ENCODE data around the gene SAXO2. TPM values are rescaled to one million over a fixed set of nuclear protein-coding genes. Genes with fewer than 3 reads are reported as not detected.
"Not testable (repeated sequence)": the region's sequence is repeated elsewhere in the genome, so short reads cannot be mapped to it uniquely, and the experiment has no call there.

Gene SAXO2, protein sequence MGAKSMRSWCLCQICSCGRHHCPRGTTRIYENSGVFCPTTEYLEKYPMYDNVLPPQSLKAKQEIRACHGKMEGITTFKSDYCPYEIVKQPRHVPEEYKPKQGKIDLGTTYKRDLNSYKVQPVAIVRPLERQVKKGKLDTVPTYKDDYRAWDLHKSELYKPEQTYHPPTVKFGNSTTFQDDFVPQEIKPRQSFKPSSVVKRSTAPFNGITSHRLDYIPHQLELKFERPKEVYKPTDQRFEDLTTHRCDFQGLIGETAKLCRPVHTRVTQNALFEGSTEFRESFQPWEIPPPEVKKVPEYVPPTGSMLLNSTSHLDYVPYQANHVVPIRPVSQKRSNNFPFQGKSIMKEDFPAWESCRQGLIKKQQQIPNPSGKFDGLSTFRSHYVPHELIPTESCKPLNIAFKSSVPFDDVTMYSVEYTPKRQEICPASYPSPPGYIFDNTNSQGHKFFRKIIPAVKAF
- 10 to 100 TPM; 13.9 to 14.3 TPM for total RNA-seq

DNA sequence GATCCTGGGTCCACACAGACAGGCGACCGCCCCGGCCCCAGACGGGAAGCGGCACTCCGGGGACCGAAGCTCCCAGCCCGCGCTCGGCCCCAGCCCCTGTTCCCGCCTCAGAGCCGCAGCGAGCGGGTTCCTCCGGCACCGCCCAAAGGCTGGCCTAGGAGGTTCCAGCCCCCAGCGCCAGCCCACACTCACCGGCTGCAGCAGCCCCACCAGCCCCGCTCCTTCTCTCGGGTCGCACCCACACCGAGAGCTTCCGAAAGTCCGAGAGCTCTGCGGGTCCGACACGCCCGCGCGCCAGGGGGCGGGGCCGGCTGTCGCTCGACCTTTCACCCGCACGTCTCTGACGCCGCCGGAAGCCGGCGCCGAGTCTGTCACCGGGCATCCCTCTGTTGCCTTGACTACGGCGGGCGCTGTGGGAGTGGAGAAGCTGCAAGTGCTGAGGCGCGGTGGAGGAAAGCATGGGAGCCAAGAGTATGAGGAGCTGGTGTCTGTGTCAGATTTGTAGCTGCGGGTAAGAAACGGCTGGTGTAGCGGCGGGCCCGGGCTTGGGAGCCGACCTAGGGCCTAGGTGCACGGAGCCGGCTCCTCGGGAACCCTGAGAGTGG, at the start of gene SAXO2, which contains the start of gene EFL1:
TSS of gene SAXO2 (plus strand) at position 397 of the 605 bp plus-strand sequence. CDS start at position 459, 62 bp downstream.
TSS of gene EFL1 (minus strand) at position 313 of the 605 bp plus-strand sequence. CDS start 956 bp downstream, outside the sequence.
- Mint-ChIP-seq H3K4me3 (peak within 1 kb of the TSS; percentile 96), H3K27ac (peak within 1 kb of the TSS; percentile 86), H3K9me3 (no peaks in the 10 kb centered on the region), H3K4me1 (peaks cover 44% of the 10 kb centered on the region), H3K36me3 (ENCODE audit: low read depth) (peaks cover 24% of the 10 kb centered on the region), H3K27me3 (no peaks in the 10 kb centered on the region)
- ChIA-PET POLR2A (no interaction called here), CTCF (interaction anchor here (1.4 kb wide), 2 partner anchors 14 to 18 kb away, joined by 3 read pairs; no protein-coding TSS in a partner anchor)
- DNase-seq, result peak; percentile 91

DNA sequence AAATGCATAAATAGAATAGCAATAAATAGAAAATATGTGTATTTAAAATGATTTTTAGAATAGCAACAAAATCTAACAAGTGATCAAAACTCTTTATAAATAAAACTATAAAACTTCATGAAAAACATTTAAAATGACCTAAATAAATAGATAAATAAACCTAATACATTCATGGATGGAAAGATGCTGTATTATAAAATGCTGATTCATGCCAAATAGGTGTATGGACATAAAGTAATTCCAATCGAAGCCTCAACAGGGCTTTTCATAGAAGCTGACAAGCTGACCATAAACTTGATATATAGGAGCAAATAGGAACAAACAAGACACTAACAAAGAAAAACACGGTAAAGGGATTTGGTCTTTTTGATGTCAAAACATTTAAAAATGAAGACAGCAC, 46.5 kb upstream of the SAXO2 start:
- H3K4me1 Mint-ChIP-seq, H3K27me3 Mint-ChIP-seq, H3K4me3 Mint-ChIP-seq, CTCF ChIA-PET, H3K9me3 Mint-ChIP-seq, POLR2A ChIA-PET, H3K27ac Mint-ChIP-seq, DNase-seq: not testable (repeated sequence)
- peaks cover 39% of the 10 kb centered on the region for H3K36me3 Mint-ChIP-seq (ENCODE audit: low read depth)

DNA sequence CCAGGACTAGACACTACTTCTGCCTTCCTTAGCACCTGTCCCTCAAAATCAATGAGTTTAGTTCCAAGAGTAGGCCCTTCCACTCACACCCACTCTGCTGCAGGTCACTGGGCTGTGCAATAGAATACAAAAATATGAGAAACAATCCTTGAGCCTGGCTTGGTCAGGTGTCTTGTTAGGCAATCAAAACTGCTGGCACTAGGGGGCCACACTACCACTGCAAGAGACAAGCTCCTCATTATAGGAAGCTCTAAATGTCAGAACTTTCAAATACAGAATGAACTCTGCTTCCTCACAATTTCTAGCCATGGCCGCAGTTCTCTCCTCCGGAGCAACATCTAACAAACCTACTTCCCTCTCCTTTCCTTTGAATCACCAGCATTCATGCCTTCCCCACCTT, 41.1 kb upstream of the SAXO2 start:
- not testable (repeated sequence) for H3K27ac Mint-ChIP-seq

DNA sequence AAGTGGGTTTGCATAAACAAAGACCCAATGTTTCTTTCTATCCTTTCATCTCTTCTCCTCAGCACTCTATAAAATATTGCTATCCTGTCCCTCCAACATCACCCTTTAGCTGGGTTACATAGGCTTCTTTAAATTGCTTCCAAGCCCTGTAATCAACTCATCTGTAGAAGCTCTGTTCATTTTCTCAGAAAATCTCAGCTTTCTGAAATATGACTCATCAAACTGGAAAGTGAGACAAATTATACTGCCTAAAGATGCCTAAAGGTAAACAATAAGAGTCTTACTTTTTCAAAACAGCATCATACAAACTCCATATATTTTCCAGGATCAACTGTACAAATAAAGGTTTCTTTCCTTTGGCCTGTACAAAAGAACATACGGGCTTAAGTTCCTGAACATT, 33.9 kb upstream of the SAXO2 start:
- H3K4me1 Mint-ChIP-seq, result peaks cover 21% of the 10 kb centered on the region
- H3K4me3 Mint-ChIP-seq, result no peak overlapping the region
- H3K36me3 Mint-ChIP-seq (ENCODE audit: low read depth), result peaks cover 48% of the 10 kb centered on the region
- H3K27ac Mint-ChIP-seq, result no peak overlapping the region
- POLR2A ChIA-PET, result no interaction called here
- CTCF ChIA-PET, result no interaction called here
- DNase-seq, result no peak
- no peaks in the 10 kb centered on the region for H3K27me3 Mint-ChIP-seq
- H3K9me3 Mint-ChIP-seq, result no peaks in the 10 kb centered on the region

More for the DNA sequence above, 41.1 kb upstream of the SAXO2 start:
- H3K4me1 Mint-ChIP-seq, H3K9me3 Mint-ChIP-seq, CTCF ChIA-PET, H3K27me3 Mint-ChIP-seq, H3K4me3 Mint-ChIP-seq, POLR2A ChIA-PET: not testable (repeated sequence)
- peak; percentile 49 for DNase-seq
- peaks cover 28% of the 10 kb centered on the region for H3K36me3 Mint-ChIP-seq (ENCODE audit: low read depth)

DNA sequence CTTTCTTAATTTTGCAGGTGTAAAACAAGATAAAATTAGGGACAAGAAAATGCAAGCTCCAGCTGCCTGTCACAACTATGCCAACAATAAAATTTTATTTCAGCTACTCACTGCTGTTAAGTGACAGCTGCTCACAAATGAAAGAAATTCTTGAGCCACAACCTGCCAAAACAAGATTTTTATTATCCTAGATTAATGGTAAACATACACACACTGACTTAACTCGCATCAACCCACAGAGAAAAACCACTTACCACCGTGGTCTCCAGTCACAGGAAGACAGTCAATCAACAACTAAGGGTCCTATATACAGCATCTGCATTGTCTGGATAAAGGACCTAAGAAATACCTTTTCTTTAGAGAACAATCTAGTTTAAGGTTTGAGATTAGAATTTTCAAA, 31.4 kb upstream of the SAXO2 start:
- H3K27me3 Mint-ChIP-seq, result no peaks in the 10 kb centered on the region
- CTCF ChIA-PET, result no interaction called here
- no peak overlapping the region for H3K27ac Mint-ChIP-seq
- H3K9me3 Mint-ChIP-seq, result no peaks in the 10 kb centered on the region
- H3K36me3 Mint-ChIP-seq (ENCODE audit: low read depth), result peaks cover 47% of the 10 kb centered on the region
- H3K4me1 Mint-ChIP-seq, result peaks cover 19% of the 10 kb centered on the region
- no peak for DNase-seq
- no peak overlapping the region for H3K4me3 Mint-ChIP-seq
- POLR2A ChIA-PET, result no interaction called here

DNA sequence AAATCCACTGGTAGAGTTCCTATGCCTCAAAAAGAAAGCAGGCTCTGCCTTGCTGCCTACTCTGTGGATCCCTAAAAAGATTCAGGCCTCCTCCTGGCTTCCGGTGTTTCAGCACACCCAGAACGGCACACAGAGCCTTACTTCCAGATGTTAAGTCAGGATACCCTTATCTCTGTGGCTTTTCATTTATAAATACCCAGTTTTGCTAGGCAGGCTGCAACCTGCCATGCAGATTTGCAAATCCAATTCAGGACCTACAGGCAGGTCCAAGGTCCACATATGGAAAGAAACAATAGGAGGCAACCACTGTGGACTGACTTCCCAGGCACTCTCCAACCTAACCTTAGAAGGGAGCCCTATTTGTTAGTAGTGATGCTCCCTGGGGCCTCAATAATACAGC, 30.8 kb upstream of the SAXO2 start:
- no peaks in the 10 kb centered on the region for H3K27me3 Mint-ChIP-seq
- ChIA-PET CTCF (no interaction called here), POLR2A (no interaction called here)
- H3K27ac Mint-ChIP-seq, result no peak overlapping the region
- peaks cover 46% of the 10 kb centered on the region for H3K36me3 Mint-ChIP-seq (ENCODE audit: low read depth)
- H3K9me3 Mint-ChIP-seq, result no peaks in the 10 kb centered on the region
- H3K4me3 Mint-ChIP-seq, result no peak overlapping the region
- DNase-seq, result no peak
- H3K4me1 Mint-ChIP-seq, result peaks cover 19% of the 10 kb centered on the region

DNA sequence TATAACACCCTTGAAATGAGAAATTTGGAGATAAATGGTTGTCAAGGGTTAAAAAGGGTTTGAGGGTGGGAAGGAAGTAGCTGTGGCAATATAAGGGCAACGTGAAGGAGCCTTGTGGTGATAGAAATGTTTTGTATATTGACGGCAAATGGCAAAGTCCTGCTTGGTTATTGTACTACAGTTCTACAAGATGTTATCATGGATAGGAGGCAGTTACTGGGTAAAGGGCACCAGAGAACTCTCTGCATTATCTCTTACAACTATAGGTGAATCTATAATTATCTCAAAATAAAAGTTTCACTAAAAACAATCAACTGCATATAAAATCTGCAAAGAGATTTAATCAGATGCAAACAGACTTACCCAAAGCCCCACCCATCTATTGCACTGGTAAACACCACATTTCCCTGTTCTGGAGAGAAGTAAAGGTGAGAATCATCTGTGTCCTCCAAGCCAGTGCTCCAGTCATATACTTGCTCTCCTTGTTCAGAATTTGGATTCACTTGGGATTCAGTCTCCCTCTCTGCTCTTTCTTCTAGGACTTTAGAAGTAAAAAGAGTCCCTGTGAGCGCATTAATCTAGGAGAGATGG, 24.6 kb upstream of the SAXO2 start:
- POLR2A ChIA-PET, H3K27me3 Mint-ChIP-seq, DNase-seq: not testable (repeated sequence)

DNA sequence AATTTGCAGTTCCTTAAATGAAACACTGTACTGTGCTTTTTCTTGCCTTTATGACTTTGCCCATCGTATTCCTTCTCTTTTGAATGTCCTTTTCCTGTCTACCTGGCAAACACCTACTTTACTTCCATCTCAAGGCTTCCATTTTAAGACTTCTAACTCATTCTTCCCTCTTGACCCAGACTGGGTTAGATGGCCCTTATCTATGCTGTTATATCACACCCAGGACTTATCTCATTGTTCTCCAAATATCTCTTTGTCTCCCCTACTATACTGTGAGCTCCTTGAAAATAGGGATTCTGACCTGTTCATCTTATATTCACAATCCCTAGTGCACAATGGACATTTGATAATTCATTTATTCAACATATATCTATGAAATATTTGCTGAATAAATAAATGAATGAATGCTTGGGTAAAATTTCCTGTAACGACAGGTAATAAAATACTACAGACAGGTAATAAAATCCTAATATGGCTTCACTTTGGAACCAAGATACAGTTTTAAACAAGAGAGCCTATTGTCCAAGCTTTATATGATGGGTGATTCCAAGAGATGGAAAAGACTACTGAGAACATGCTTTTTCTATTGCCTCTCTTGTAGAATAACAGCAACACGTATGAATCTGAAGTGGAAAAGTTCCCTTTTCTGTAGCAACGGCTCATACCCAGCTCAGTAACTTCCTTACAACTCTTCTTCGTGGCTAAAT, 22.8 kb upstream of the SAXO2 start:
- ChIA-PET POLR2A (no interaction called here), CTCF (no interaction called here)
- Mint-ChIP-seq H3K4me1 (peaks cover 24% of the 10 kb centered on the region), H3K4me3 (no peak overlapping the region), H3K27ac (no peak overlapping the region), H3K27me3 (no peaks in the 10 kb centered on the region), H3K36me3 (ENCODE audit: low read depth) (peaks cover 37% of the 10 kb centered on the region), H3K9me3 (no peaks in the 10 kb centered on the region)
- no peak for DNase-seq

More for the DNA sequence above, 24.6 kb upstream of the SAXO2 start:
- H3K4me1 Mint-ChIP-seq, result peaks cover 21% of the 10 kb centered on the region
- CTCF ChIA-PET, H3K9me3 Mint-ChIP-seq, H3K4me3 Mint-ChIP-seq, H3K27ac Mint-ChIP-seq: not testable (repeated sequence)
- peaks cover 37% of the 10 kb centered on the region for H3K36me3 Mint-ChIP-seq (ENCODE audit: low read depth)

DNA sequence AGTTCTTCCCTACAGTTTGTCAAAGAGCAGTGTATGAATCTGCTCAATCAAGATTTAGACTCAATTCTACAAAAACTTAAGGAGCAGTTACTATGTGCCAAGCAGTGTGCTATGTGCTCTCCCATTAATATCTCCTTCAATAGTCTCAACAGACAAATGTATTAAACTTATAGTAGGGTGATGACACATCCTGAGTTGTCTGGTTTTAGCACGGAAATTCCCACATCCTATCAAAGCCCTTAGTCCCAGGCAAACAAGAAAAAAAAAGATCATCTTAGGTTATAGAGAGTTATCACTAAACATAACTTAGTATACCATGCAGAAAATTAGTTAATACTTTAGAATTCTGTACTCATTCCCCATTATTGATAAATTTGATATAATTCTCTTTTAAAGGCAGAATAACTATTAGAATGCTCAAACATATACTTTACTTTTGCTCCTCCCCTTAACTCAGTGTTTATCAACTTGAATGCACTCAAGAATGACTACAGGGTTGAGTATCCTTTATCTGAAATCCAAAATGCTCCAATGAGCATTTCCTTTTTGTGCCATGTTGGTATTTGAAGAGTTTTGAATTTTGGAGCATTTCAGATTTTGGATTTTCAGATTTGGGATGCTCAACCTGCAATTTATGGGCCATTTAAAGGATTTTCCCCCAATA, 20.6 kb upstream of the SAXO2 start:
- peaks cover 43% of the 10 kb centered on the region for H3K4me1 Mint-ChIP-seq
- peaks cover 42% of the 10 kb centered on the region for H3K36me3 Mint-ChIP-seq (ENCODE audit: low read depth)
- H3K4me3 Mint-ChIP-seq, POLR2A ChIA-PET, H3K9me3 Mint-ChIP-seq, H3K27me3 Mint-ChIP-seq, CTCF ChIA-PET, H3K27ac Mint-ChIP-seq, DNase-seq: not testable (repeated sequence)

DNA sequence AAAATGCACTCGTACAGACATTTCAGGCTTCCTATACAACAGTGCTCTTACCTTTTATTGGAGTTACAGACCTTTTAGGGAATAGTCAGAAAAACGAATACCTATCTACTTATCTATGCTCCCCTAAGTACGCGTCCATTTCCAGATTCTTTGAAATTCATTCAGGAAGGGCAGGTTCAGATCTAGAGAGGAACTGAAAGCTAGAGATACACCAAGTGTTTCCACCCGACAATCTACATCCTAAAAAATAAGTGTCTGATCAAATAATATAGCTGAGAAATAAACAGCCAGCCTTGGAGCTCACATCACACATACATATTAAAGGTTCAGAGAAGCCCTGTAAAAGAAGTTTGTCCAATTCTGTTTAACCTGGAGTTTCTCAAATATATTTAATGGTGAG, 19.0 kb upstream of the SAXO2 start:
- Mint-ChIP-seq H3K4me1 (peaks cover 39% of the 10 kb centered on the region), H3K36me3 (ENCODE audit: low read depth) (peaks cover 42% of the 10 kb centered on the region)
- H3K27me3 Mint-ChIP-seq, POLR2A ChIA-PET, DNase-seq, H3K27ac Mint-ChIP-seq, H3K9me3 Mint-ChIP-seq, H3K4me3 Mint-ChIP-seq: not testable (repeated sequence)
- CTCF ChIA-PET, result interaction anchor here (1.3 to 1.5 kb wide), 2 partner anchors 16 to 17 kb away, joined by 3 to 4 read pairs; no protein-coding TSS in a partner anchor

DNA sequence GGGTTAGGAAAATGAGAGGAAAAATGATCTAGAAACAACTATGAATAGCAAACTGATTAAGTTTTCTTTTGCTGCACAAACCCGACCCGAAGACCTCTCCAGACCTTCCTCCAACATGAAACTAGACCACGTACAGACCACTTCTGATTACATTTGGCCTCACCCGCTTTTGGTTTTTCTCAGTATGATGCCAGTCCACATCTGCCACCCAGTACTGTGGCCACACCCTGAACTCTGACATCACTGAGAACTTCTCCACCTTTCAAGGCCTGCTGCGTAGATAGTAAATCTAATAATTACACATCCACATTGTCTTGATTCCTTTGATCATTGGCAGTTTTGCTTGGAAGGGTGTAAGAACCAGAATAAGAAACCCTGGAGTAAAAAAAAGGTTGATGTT, 16.7 kb upstream of the SAXO2 start:
- Mint-ChIP-seq H3K36me3 (ENCODE audit: low read depth) (peaks cover 31% of the 10 kb centered on the region), H3K4me1 (peaks cover 36% of the 10 kb centered on the region), H3K27ac (peak overlapping the region; percentile 58)
- H3K27me3 Mint-ChIP-seq, POLR2A ChIA-PET, H3K9me3 Mint-ChIP-seq, CTCF ChIA-PET, H3K4me3 Mint-ChIP-seq: not testable (repeated sequence)
- peak; percentile 11 for DNase-seq

DNA sequence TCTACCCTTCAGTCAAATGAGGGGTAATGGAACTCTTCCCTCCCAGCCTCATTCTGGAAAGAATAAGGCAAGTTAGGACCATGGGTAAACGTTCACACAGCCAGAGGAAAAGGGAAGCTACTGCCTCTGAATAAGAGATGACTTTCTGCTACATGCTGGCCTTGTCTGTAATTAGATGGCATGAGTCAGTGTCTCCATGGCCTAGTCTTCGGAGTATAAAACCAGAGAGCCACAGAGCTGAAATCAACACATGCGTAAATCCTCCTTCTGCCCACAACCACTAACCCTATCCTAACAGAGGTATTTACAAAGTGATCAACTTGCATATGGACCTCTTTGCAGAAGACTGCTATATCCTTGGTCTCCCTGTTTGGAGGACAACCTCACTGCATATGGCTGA, 14.4 kb upstream of the SAXO2 start:
- H3K4me3 Mint-ChIP-seq, POLR2A ChIA-PET, H3K27ac Mint-ChIP-seq, DNase-seq, H3K27me3 Mint-ChIP-seq, H3K9me3 Mint-ChIP-seq: not testable (repeated sequence)
- CTCF ChIA-PET, result interaction anchor here (1.5 kb wide), 1 partner anchor 14 kb away, joined by 3 read pairs; the partner anchor contains the start of genes EFL1 and SAXO2
- Mint-ChIP-seq H3K4me1 (peaks cover 26% of the 10 kb centered on the region), H3K36me3 (ENCODE audit: low read depth) (peaks cover 35% of the 10 kb centered on the region)
